Keratinocyte (primary cell): ENCODE measurements around the gene PRKD3. TPM values are rescaled to one million over a fixed set of nuclear protein-coding genes. Genes with fewer than 3 reads are reported as not detected.

Experiments
- DNase-seq: peaks from one replicate; pipeline ENCODE4 v3.0.0-alpha.2; 2011; ENCODE audit warnings: low read depth, missing footprints, low spot score
- FAIRE-seq: peaks from 2 replicates; lab custom pipeline; 2011; peaks lifted over from hg19 to GRCh38; lab: Jason Lieb, UNC
- H2AFZ ChIP-seq: 2 replicates; pipeline ENCODE4 v1.6.0; 2012; ENCODE audit warnings: low read length, control low read depth, inconsistent platforms; ENCODE audit not compliant: control insufficient read depth
- H3K27ac ChIP-seq: 2 replicates; pipeline ENCODE4 v1.5.1; 2011; ENCODE audit warnings: low read length; ENCODE audit not compliant: control insufficient read depth, insufficient read depth
- H3K27me3 ChIP-seq: 3 replicates; pipeline ENCODE4 v1.6.0; 2011; ENCODE audit warnings: low read length; ENCODE audit not compliant: control insufficient read depth, insufficient read depth; ENCODE audit errors: extremely low read depth
- H3K36me3 ChIP-seq, 2 experiments: 2 replicates in 1 of 2; 3 replicates in 1 of 2; pipeline ENCODE4 v1.5.1; 2011; ENCODE audit warnings: low read length in 2 of 2, mild to moderate bottlenecking in 1 of 2; ENCODE audit not compliant: control insufficient read depth in 2 of 2, insufficient read depth in 2 of 2; ENCODE audit errors: extremely low read depth in 1 of 2
- H3K4me1 ChIP-seq: 3 replicates; pipeline ENCODE4 v1.5.1; 2011; ENCODE audit warnings: low read length; ENCODE audit not compliant: control insufficient read depth, insufficient read depth; ENCODE audit errors: extremely low read depth
- H3K4me2 ChIP-seq: 3 replicates; pipeline ENCODE4 v1.6.0; 2011; ENCODE audit warnings: low read depth, low read length; ENCODE audit not compliant: control insufficient read depth, insufficient read depth; ENCODE audit errors: extremely low read depth
- H3K4me3 ChIP-seq, 3 experiments: fragments of 200-600 bp in 1 of 3; sonication (generic) in 1 of 3; 2 replicates in 2 of 3; 3 replicates in 1 of 3; pipeline ENCODE4 v1.5.1; 2011 to 2016; ENCODE audit warnings: low read length in 3 of 3, mild to moderate bottlenecking in 3 of 3, control low read depth in 2 of 3, inconsistent platforms in 1 of 3, low read depth in 1 of 3, mixed read lengths in 1 of 3, mixed run types in 1 of 3, moderate library complexity in 1 of 3; ENCODE audit not compliant: control insufficient read depth in 2 of 3, insufficient read depth in 2 of 3; ENCODE audit errors: extremely low read depth in 1 of 3
- H3K79me2 ChIP-seq: 2 replicates; pipeline ENCODE4 v1.6.0; 2012; ENCODE audit warnings: low read length; ENCODE audit not compliant: control insufficient read depth, insufficient read depth
- H3K9ac ChIP-seq: 3 replicates; pipeline ENCODE4 v1.6.0; 2011; ENCODE audit warnings: low read length; ENCODE audit not compliant: control insufficient read depth, insufficient read depth; ENCODE audit errors: extremely low read depth
- H3K9me1 ChIP-seq: 3 replicates; pipeline ENCODE4 v1.6.0; 2011; ENCODE audit warnings: low read length; ENCODE audit not compliant: control insufficient read depth, insufficient read depth; ENCODE audit errors: extremely low read depth
- H3K9me3 ChIP-seq: 2 replicates; pipeline ENCODE4 v1.5.1; 2012; ENCODE audit warnings: low read depth, low read length; ENCODE audit not compliant: control insufficient read depth
- H4K20me1 ChIP-seq: 3 replicates; pipeline ENCODE4 v1.6.0; 2011; ENCODE audit warnings: low read length; ENCODE audit not compliant: control insufficient read depth, insufficient read depth; ENCODE audit errors: extremely low read depth
- EZH2 ChIP-seq: IDR thresholded peaks from one replicate; pipeline ENCODE4 v1.6.1; 2012; ENCODE audit warnings: inconsistent platforms, mild to moderate bottlenecking, low read length, moderate library complexity
- dilution Hi-C: fragments of 300-500 bp; cut with MboI; formaldehyde crosslinking; loops from one replicate; pipeline ENCODE4 v1.7.0; 2020; ENCODE audit warnings: low sequenced_read_pairs; ENCODE audit not compliant: extremely low pct_ligation_motif_present
- polyA plus RNA-seq, 5 experiments: library from polyadenylated mRNA; depleted of rRNA in 3 of 5; stranded (reverse) in 3 of 5; stranded (forward) in 1 of 5; unstranded in 1 of 5; fragments of >200 nt; gene quantifications; 1 replicate in 1 of 5; 2 replicates in 3 of 5; 3 replicates in 1 of 5; pipeline versions ENCODE4 v1.2.1 to v1.2.3, GENCODE V29; 2011 to 2012; ENCODE audit warnings: missing spikeins in 2 of 5, low read depth in 1 of 5, low replicate concordance in 1 of 5
- TF ChIP-seq, protein P1 (sequence below), 3 experiments: IDR thresholded peaks in 1 of 3; conservative IDR thresholded peaks in 1 of 3; optimal IDR thresholded peaks in 1 of 3; 2 replicates in 2 of 3; 3 replicates in 1 of 3; pipeline versions ENCODE3 to v1.5.1; 2011; ENCODE audit warnings: low read length in 3 of 3, mild to moderate bottlenecking in 3 of 3, moderate library complexity in 2 of 3, control low read depth in 1 of 3, inconsistent platforms in 1 of 3; ENCODE audit not compliant: insufficient read depth in 2 of 3; ENCODE audit errors: extremely low read depth in 1 of 3

The PRKD3 gene
- polyA plus RNA-seq, 1 donor (not counting 4 experiments of a cell fraction or from before 2014, with no cell fraction given): 25.4 TPM

DNA sequence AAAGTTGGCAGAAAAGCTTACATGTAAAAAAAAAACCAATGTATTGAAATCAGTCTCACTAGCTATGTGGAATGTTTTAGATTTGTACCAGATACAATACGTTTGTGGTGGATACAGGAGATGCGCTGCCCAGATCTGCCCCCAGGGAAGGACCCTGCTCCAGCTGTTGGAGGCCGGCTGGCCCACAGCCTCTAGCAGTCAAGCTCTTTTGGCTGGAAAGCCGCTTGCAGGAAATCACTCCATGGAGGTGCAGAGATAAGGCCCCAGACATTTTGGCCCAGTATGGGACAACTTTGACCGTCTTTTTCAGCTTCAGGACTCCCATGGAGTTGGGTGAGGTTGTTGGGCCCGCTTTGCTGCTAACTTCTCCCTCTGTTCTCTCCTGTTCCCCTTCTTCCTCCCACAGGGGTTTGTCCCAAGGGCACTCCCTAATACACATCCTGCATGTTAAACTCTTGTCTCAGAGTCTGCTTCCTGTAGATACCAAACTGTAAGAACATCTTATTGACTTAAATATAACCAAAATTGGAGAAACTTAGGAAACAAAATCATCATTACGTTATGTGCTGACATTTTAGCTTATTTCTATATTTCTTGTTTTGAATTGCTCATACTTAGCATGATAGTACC lies 18.1 kb upstream of the PRKD3 start:
- TF ChIP-seq, protein P1, sequence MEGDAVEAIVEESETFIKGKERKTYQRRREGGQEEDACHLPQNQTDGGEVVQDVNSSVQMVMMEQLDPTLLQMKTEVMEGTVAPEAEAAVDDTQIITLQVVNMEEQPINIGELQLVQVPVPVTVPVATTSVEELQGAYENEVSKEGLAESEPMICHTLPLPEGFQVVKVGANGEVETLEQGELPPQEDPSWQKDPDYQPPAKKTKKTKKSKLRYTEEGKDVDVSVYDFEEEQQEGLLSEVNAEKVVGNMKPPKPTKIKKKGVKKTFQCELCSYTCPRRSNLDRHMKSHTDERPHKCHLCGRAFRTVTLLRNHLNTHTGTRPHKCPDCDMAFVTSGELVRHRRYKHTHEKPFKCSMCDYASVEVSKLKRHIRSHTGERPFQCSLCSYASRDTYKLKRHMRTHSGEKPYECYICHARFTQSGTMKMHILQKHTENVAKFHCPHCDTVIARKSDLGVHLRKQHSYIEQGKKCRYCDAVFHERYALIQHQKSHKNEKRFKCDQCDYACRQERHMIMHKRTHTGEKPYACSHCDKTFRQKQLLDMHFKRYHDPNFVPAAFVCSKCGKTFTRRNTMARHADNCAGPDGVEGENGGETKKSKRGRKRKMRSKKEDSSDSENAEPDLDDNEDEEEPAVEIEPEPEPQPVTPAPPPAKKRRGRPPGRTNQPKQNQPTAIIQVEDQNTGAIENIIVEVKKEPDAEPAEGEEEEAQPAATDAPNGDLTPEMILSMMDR (optimal IDR thresholded peaks at IDR 0.05 in 1 of 3, IDR thresholded peaks at IDR 0.05 in 1 of 3, conservative IDR thresholded peaks at IDR 0.05 in 1 of 3; ENCODE audit: extremely low read depth in 1 of 3, insufficient read depth in 2 of 3, low read length in 3 of 3): no peak
- TF ChIP-seq EZH2: no peak
- Histone ChIP-seq H3K4me3 (no peak overlapping the region), H3K27ac (no peak overlapping the region), H3K36me3 (no peaks in the 10 kb centered on the region), H2AFZ (no peak overlapping the region), H3K79me2 (no peaks in the 10 kb centered on the region), H3K9me3 (no peaks in the 10 kb centered on the region), H3K4me2 (no peak overlapping the region), H3K27me3 (no peaks in the 10 kb centered on the region), H3K4me1 (peaks cover 12% of the 10 kb centered on the region), H3K9ac (no peak overlapping the region), H4K20me1 (no peaks in the 10 kb centered on the region), H3K9me1 (no peaks in the 10 kb centered on the region)
- dilution Hi-C loops: no loop called here
- DNase-seq: no peak
- no peak for FAIRE-seq

DNA sequence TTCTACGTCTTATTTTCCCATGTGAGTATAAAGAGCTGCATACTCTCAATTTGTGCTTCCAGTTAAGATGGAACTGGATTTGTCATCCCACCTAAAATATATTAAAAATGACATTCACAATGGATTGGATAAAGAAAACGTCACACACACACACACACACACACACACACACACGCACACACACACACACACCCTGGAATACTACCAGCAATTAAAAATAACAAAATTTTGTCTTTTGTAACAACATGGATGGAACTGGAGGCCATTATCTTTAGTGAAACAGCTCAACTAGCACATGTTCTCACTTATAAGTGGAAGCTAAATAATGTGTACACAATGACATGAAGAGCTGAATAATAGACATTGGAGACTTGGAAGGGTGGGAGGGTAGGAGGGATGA lies 16.0 kb upstream of the PRKD3 start:
- Histone ChIP-seq H3K4me2 (no peak overlapping the region), H3K9me1 (no peaks in the 10 kb centered on the region), H3K9me3 (no peaks in the 10 kb centered on the region), H3K9ac (no peak overlapping the region), H3K79me2 (no peaks in the 10 kb centered on the region), H2AFZ (no peak overlapping the region), H3K27me3 (no peaks in the 10 kb centered on the region), H4K20me1 (no peaks in the 10 kb centered on the region), H3K4me1 (peaks cover 12% of the 10 kb centered on the region), H3K36me3 (no peaks in the 10 kb centered on the region), H3K4me3 (no peak overlapping the region), H3K27ac (no peak overlapping the region)
- DNase-seq: no peak
- dilution Hi-C loops: no loop called here
- no peak for FAIRE-seq
- TF ChIP-seq, protein P1 (optimal IDR thresholded peaks at IDR 0.05 in 1 of 3, IDR thresholded peaks at IDR 0.05 in 1 of 3, conservative IDR thresholded peaks at IDR 0.05 in 1 of 3; ENCODE audit: extremely low read depth in 1 of 3, insufficient read depth in 2 of 3, low read length in 3 of 3): no peak
- TF ChIP-seq EZH2: no peak
